ACHN (cell line): ENCODE measurements around the gene NEDD8.

Source experiments
- DNase-seq: peaks from one replicate; pipeline ENCODE4 v3.0.0-alpha.2; 2015
- in situ Hi-C: cut with HindIII; loops from 2 replicates; pipeline ENCODE4 v1.10.0; 2017; ENCODE audit warnings: low sequenced_read_pairs, low pct_ligation_motif_present, low pct_unique_long_range_greater_than_20kb

Gene NEDD8

DNA sequence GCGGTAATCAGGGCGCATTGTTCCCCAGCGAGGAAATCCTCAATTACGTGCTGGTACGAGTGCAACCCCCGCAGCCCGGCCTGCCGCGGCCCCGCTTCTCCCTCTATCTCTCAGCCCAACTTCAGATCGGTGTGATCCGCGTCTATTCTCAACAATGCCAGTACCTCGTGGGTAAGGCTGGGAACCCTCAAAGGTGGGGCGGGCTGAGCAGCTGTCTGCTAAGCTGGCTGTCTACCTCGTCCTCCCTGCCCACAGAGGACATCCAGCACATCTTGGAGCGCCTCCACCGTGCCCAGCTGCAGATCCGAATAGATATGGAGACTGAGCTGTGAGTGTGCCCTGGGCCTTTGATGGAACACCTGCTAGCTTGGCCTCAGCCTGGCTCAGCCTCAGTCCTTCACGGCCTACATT is 59.3 kb downstream of the NEDD8 start:
- in situ Hi-C loops: no loop called here

DNA sequence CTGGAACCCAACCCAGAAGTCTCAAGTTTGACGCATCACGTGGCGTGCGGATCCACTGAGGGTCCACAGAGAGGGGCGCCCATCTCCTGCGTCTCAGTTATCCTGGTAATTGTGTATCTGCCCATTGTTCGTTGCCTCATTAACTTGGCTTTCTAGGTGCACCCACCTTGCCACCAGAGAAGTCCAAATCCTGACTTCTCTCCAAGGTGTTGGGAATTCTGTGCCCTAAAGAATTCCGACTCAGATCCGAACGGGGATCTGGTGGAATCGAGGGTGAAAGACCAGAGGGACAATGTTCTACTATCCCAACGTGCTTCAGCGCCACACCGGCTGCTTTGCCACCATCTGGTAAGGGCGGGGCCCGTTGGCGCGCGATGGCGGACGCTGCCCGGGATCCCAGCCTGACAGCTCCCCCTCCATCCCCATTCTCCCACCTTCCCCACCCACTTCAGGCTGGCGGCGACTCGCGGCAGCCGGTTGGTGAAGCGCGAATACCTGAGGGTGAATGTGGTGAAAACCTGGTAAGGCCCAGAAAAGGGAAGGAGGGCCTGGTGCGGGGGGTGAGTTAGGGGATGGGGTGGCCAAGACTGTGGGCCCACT is 59.8 kb downstream of the NEDD8 start:
- in situ Hi-C loops: no loop called here
- DNase-seq: no peak

More for the DNA sequence above, 59.3 kb downstream of the NEDD8 start:
- no peak for DNase-seq

DNA sequence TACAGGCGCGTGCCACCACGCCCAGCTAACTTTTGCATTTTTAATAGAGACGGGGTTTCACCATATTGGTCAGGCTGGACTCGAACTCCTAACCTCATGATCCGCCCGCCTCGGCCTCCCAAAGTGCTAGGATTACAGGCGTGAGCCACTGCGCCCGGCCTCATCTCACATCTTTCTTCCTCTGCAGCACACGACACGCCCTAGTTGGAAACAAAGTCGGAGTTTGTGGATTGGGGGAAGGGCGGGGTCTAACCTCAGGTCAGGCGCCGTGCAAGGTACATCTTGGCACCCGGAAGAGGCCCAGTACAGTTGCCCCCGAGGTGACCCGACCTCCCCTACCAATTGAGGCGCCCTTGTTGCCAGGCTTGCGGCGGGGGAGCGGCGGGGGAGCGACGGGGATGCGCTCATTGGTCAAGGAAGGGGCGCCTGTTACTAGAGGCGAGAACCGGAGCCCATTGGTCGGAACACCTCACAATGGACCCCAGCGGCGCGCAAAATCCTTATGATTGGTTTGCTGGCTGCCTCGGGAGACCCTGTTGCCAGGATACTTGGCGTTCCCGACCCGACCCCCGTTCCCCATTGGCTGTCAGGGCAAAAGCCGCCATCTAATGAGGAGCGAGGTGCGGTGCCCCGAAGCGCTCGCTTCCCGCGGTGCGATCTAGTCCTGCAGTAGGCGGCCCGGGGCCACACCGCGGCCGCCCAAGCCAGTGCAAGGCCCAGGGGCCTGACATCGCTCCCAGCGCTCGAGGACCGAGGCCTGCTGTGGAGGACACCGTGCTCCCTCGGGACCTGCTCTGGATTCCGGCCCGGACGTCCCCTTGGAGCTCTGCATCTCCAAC is 60.5 kb downstream of the NEDD8 start, which contains the start of gene REC8:
REC8 (plus strand) TSS at position 659 of the 839 bp plus-strand sequence. CDS start 473 bp downstream, outside the sequence.
- in situ Hi-C loops: no loop called here
- DNase-seq: no peak

DNA sequence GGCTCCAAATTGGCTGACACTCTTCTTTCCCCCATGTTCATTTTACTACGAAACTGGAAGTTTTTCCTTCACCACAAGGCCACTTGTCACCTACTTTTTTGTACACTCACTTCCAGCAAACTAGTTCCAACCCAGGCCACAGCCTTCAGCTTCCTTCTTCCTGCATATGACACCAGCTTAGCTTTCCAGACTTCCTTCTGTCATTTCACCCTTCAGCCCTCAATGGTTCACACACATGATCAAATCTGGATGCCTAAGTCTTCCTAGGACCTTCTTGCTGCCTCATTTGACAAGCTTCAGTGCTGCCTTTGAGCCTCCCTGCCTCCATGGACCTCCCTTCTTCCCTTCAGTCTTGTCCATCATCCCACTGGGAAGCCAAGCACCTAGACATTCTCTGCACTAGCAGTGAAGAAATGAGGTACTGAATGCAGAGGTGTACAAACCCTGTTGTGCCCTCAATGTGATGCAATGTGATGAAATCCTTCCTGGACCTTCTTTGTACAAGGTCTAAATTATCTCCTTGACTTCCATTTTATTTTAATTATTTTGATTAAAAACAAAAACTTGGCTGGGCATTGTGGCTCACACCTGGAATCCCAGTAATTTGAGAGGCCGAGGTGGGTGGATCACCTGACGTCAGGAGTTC is 64.6 kb downstream of the NEDD8 start:
- in situ Hi-C loops: no loop called here
- no peak for DNase-seq
